Epidermal melanocyte (primary cell): ENCODE data around the gene ZNF362.
A peak's percentile ranks its signal among the peaks of the same experiment; 100 is the strongest.
"Not testable (repeated sequence)": the region's sequence is repeated elsewhere in the genome, so short reads cannot be mapped to it uniquely, and the experiment has no call there.

ENCODE experiments used
- DNase-seq: peaks from one replicate; pipeline ENCODE4 v3.0.0; 2011; ENCODE audit warnings: low spot score; ENCODE audit not compliant: insufficient read length

ZNF362 gene

DNA sequence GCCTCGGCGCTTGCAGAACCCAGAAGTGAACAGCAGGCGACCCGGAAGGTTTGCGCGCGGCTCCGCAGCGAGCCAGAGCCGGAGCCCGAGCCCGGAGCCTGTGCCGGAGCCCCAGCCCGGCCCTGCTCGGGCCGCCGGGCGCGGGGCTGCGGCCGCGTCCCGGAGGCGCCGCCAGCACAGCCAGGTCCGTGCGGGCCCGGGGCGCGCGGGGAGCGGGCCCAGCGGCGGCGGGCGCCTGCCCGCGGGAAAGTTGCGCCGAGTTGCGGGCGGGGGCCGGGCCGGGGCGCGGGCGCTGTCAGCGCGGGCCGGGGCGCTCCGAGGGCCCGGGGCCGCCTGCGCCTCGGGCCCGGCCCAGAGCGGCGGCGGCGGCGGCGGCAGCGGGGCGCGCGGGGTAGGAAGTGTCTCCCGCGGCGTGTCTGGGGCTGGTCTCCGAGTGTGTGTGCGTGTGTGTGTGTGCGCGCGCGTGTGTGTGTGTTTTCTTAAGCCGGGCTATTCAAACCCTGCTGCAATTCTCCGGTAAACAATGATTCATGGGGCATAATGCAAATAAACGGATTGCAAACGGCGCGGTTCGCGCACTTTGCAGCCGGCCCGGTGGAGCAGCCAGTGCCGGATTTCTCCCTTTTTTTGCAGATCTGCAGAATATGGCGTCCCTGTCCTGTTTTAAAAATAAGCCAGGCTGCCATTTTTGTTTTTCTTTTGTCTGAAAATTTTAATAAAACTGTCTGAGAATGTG lies at the start of gene ZNF362:
ZNF362 (plus strand) TSS at position 22 of the 736 bp plus-strand sequence. CDS start 14,083 bp downstream, outside the sequence.
- DNase-seq: peak; percentile 61

- no peak for DNase-seq
Observed at GRCh38 chr1:33211972-33212371, 44.3 kb upstream of the ZNF362 start.

DNA sequence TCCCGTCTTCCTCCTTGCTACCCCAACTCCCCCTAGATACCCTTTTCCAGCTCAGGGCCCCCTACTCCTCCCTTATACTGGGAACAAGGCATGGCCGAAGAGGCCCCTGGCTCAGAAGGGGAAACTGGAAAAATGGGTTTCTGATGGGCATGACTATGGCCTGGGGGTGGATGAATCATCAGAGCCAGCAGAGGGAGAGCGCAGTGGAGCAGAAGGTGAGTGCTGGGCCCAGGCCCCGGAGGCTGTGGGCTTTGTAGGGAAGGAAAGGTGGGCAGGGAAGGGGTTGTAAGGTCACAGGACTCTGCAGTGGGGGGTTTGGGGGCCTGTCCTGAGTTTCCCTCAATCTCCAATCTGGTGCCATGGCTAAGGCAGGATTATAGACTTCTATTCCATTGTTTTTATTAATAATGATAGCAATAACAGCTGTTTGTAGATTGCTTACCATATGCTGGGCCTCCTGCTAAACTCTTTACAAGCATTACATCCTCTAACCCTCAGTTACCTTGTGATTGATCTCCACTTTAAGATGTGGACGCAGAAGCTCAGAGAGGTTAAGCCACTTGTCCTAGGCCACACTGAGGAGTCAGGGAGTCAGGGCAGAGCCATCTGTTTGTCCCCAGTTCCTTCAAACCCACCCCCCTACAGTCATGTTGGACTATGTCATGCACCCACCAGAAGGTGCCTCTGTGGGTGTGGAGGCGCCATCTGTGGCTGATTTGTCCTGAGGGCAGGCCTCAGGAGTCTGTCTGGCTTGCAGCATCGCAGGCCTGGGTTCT lies 36.2 kb upstream of the ZNF362 start:
- peak; percentile 38 for DNase-seq

GRCh38 chr1:33220676-33221384 lies 35.5 kb upstream of the ZNF362 start:
- no peak for DNase-seq

- DNase-seq: no peak
Observed at GRCh38 chr1:33221385-33221758, 34.9 kb upstream of the ZNF362 start.

DNA sequence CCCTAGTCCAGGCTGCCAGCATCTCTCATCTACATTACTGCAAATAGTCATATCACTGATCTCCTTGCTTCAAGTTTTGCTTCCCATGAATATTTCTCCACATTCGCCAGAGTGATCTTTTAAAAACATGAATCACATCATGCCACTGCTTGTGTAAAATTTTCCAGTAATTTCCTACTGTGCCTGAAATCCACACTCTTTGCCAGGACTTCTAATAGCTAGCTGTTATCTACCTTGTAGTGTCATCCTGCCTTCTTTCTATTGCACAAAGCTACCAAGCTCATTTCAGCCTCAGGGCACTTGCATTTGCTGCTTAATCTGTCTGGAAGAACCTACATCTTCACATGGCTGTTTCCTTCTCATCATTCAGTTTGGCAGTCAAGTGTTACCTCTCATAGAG lies 33.9 kb upstream of the ZNF362 start:
- DNase-seq: no peak

- DNase-seq: no peak
Observed at GRCh38 chr1:33224166-33224707, 32.1 kb upstream of the ZNF362 start.

DNA sequence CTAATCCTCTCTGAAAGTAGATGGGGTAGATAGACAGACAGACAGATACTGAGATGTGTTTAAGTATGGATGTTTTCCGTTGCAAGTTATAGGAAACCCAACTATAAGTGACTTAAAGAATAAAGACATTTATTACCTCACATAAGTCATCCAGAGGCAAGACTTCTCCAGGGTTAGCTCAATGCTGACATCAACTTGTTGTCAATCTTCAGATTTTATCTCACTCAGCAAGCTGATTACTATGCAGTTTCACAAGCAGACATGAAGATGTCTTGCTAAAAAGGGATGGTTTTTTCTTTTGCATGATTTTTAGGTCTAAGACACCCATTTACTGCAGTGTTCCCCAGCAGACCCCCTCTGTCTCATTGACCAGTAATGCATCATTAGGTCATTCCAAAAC lies 30.7 kb upstream of the ZNF362 start:
- DNase-seq: no peak

GRCh38 chr1:33228935-33229487 lies 27.3 kb upstream of the ZNF362 start:
- peak; percentile 63 for DNase-seq

- no peak for DNase-seq
Observed at GRCh38 chr1:33231166-33231565, 25.1 kb upstream of the ZNF362 start.

DNA sequence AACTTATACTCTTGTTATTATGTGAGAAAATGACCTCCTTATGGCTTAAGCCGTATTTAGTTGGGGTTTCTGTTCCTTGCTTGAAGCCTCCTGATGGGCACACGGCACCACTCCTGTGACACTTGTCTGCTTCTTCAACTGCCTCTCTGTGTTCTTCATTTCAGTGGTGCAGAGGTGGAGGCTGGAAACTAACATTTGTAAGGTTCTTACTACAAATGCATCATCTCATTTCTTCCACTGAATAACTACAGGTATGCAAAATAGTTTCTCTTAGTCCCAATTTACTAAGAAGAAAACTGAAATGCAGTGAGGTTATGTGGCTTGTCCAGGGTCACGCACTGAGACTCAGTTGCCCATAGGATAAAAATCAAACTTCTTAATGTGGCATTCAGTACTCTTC lies 23.6 kb upstream of the ZNF362 start:
- no peak for DNase-seq

GRCh38 chr1:33234131-33234530 lies 22.2 kb upstream of the ZNF362 start:
- DNase-seq: no peak

GRCh38 chr1:33234588-33234990 lies 21.7 kb upstream of the ZNF362 start:
- no peak for DNase-seq

- no peak for DNase-seq
Observed at GRCh38 chr1:33235521-33235920, 20.8 kb upstream of the ZNF362 start.

- no peak for DNase-seq
Observed at GRCh38 chr1:33236498-33236897, 19.8 kb upstream of the ZNF362 start.

DNA sequence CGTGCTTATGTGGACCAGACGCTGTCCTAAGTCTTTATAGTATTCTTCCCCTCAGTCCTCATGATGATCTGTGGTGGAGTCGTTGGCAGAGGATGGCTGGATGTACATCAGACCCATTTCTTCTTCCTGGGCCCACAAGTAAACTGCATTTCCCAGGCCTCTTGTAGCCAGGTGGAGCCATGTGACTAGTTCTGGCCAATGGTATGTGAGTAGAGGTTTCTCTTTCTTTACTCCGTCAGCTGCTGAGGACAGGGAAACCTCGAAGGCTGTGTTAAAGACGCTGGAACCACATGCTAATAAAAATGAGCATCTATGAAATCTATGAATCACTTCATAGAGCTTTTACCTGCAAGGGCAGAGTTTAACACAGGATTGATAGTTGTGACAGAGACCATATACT lies 18.7 kb upstream of the ZNF362 start:
- no peak for DNase-seq

DNA sequence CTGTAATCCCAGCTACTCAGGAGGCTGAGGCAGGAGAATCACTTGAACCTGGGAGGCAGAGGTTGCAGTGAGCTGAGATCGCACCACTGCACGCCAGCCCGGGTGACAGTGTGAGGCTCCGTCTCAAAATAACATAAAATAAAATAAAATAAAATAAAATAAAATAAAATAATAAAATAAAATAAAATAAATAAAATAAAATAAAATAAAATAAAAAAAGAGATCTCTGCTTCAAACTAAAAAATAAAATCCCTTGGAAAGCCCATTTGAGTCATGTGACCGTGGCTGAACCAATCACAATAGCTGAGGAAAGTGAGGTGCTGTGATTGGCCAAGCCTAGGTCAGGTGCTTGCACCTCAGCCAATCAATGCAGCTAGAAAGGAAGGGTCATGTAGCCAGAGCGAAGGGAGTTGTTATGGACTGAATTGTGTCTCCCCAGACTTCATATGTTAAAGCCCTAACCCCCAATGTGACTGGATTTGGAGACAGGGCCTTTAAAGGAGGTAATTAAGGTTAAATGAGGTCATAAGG lies 18.0 kb upstream of the ZNF362 start:
- not testable (repeated sequence) for DNase-seq

- DNase-seq: not testable (repeated sequence)
Observed at GRCh38 chr1:33239410-33239809, 16.9 kb upstream of the ZNF362 start.

DNA sequence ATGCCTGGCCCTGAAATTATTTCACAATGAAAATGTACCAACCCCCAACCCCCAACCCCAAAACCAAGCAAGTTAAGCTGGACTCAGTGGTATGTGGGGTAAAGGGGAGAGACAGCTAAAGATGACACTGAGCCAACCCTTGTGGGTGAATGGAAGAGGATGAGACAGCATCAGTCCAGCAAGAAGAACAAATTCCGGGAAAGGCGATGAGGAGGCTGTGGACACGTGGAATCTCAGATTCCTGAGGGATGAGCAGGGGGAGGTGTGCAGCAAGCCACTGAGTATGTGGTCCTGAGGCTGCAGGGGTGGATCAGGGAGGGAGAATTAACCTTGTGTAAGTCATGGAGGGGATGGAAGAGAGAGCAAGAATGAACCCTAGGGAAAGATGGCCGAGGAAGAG lies 14.4 kb upstream of the ZNF362 start:
- no peak for DNase-seq

DNA sequence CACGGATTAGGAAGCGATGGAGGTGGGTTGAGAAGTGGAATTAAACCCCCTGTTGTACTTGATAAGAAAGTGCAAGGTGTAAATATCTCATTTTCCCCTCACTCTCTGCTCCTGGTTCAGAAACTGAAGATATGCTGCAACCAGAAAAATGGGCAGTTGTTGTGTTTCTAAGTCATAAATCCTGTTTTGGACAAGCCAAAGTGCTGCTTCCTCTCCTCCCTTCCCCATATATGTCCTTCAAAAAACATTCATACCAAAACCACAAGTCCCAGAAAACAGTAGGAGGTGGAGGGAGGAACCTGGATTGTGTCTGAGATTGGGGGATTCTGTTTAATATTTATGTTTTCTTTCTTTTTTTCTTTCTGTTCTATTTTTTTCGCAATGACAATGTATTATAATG lies 13.6 kb upstream of the ZNF362 start:
- DNase-seq: no peak

GRCh38 chr1:33244143-33244808 lies 12.0 kb upstream of the ZNF362 start:
- DNase-seq: peak; percentile 79
